ENCODE results near the gene ACSF2.
"Not testable (repeated sequence)": the region's sequence is repeated elsewhere in the genome, so short reads cannot be mapped to it uniquely, and the experiment has no call there.

Gene ACSF2

GRCh38 chr17:50465635-50466034 is 39.6 kb downstream of the ACSF2 start:
- no peak for DNase-seq

GRCh38 chr17:50466371-50467113 is 40.5 kb downstream of the ACSF2 start:
- DNase-seq = no peak

GRCh38 chr17:50467114-50467854 is 41.3 kb downstream of the ACSF2 start:
- no peak for DNase-seq

- DNase-seq = no peak
These were observed 41.9 kb downstream of the ACSF2 start for GRCh38 chr17:50467855-50468303.

GRCh38 chr17:50468304-50469207 is 42.5 kb downstream of the ACSF2 start, which contains the start of gene CHAD:
Gene CHAD, minus strand, starts transcription at chr17:50468880. Its CDS starts 67 bp downstream, at chr17:50468813.
- DNase-seq = no peak

GRCh38 chr17:50469208-50469605 is 43.2 kb downstream of the ACSF2 start:
- DNase-seq = no peak

GRCh38 chr17:50469671-50470305 is 43.8 kb downstream of the ACSF2 start:
- no peak for DNase-seq

- DNase-seq = no peak
These were observed 44.4 kb downstream of the ACSF2 start for GRCh38 chr17:50470426-50470825.

- no peak for DNase-seq
These were observed 45.2 kb downstream of the ACSF2 start for GRCh38 chr17:50471009-50471905.

GRCh38 chr17:50472286-50472685 is 46.3 kb downstream of the ACSF2 start:
- DNase-seq = no peak

- DNase-seq = not testable (repeated sequence)
These were observed 46.7 kb downstream of the ACSF2 start for GRCh38 chr17:50472761-50473161.

GRCh38 chr17:50473901-50474300 is 47.9 kb downstream of the ACSF2 start:
- DNase-seq = no peak

GRCh38 chr17:50474523-50474922 is 48.5 kb downstream of the ACSF2 start:
- DNase-seq = no peak

GRCh38 chr17:50475362-50475761 is 49.3 kb downstream of the ACSF2 start:
- no peak for DNase-seq

GRCh38 chr17:50475775-50476544 is 49.9 kb downstream of the ACSF2 start:
- DNase-seq = not testable (repeated sequence)

GRCh38 chr17:50476545-50477315 is 50.7 kb downstream of the ACSF2 start:
- no peak for DNase-seq

GRCh38 chr17:50477976-50478375 is 52.0 kb downstream of the ACSF2 start:
- no peak for DNase-seq

- peak; percentile 82 for DNase-seq
These were observed 52.7 kb downstream of the ACSF2 start, which contains the start of gene RSAD1 for GRCh38 chr17:50478391-50479381. Gene RSAD1, plus strand, starts transcription at chr17:50478860. Its CDS starts 25 bp downstream, at chr17:50478885.

Data from activated CD8-positive, alpha-beta memory T cell treated with anti-CD3 and anti-CD28 coated beads, Interleukin-2, amount 50 U/mL, for 4 hours (primary cell).